Neural crest cell (in vitro differentiated cells): Measurements from ENCODE around the gene DGCR2. TPM values are rescaled to one million over a fixed set of nuclear protein-coding genes. Genes with fewer than 3 reads are reported as not detected.

Source experiments
- DNase-seq: peaks from one replicate; pipeline ENCODE4 v3.0.0; 2021; ENCODE audit warnings: low read depth, mixed read lengths, low spot score
- H3K27ac Mint-ChIP-seq: one replicate; pipeline ENCODE4 v1.8.0; 2021; ENCODE audit warnings: mild to moderate bottlenecking, mixed read lengths; ENCODE audit not compliant: unreplicated experiment
- H3K27me3 Mint-ChIP-seq: 2 replicates; pipeline ENCODE4 v1.8.0; 2021; ENCODE audit warnings: low read depth, mild to moderate bottlenecking, mixed read lengths
- H3K36me3 Mint-ChIP-seq: 2 replicates; pipeline ENCODE4 v1.8.0; 2021; ENCODE audit warnings: low read depth, mild to moderate bottlenecking, mixed read lengths
- H3K4me1 Mint-ChIP-seq: 2 replicates; pipeline ENCODE4 v1.8.0; 2021; ENCODE audit warnings: mixed read lengths
- H3K4me3 Mint-ChIP-seq: one replicate; pipeline ENCODE4 v1.8.0; 2021; ENCODE audit warnings: mild to moderate bottlenecking, mixed read lengths
- H3K9me3 Mint-ChIP-seq: 2 replicates; pipeline ENCODE4 v1.8.0; 2021; ENCODE audit warnings: mixed read lengths
- CTCF ChIP-seq: fragments of 200-600 bp; sonication (generic); conservative IDR thresholded peaks from 2 replicates; pipeline ENCODE4 v1.5.0; 2021; ENCODE audit warnings: antibody characterized with exemption, mild to moderate bottlenecking
- total RNA-seq: library from RNA; stranded (reverse); gene quantifications from 2 replicates; pipeline ENCODE4 v1.2.1, GENCODE V29; 2021

The DGCR2 gene
- total RNA-seq, 1 donor from 2014 or later = 91.6 TPM

DNA sequence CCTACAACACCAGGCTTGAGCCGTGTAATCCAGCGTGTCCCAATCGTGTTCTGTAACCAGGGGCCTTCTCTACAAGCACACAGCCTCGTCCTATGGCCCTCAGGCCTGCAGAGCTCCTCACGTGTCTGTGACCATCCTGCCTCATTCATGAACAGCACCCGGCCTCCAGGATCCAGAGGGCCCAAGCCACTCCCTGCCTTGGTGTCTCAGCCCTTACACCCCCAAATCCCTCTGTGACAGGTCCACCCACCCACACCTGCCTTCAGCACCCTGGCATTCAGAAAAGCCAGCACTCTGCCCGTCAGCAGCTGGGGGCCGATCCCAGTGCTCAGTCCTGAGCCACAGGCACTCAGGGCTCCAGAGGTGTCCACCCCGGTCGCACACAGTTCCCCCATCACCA lies 14.7 kb upstream of the DGCR2 start:
- Mint-ChIP-seq H3K4me1 (no peaks in the 10 kb centered on the region), H3K27ac (no peak overlapping the region), H3K4me3 (no peak overlapping the region), H3K36me3 (peaks cover 11% of the 10 kb centered on the region), H3K9me3 (no peaks in the 10 kb centered on the region), H3K27me3 (no peaks in the 10 kb centered on the region)
- no peak for TF ChIP-seq CTCF
- DNase-seq = no peak

DNA sequence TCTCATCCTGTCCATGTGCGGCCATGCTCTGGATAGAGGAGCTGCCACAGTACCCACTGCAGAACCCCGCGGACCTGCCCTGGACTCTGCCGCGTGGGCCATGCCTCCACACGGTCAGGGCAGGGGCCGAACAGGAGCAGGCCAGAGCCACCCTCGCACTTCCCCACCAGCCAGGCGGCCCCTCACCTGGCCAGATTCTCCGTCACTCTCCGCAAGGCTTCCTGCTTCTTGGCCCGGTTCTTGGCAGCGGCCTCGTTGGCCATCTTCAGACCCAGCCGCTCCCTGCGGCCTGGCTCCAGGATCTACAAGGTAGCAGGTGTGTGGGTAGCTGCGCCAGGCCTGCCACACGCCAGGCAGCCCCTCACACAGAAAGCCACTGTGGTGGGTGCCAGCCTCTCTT lies 12.7 kb upstream of the DGCR2 start:
- Mint-ChIP-seq H3K4me3 (no peak overlapping the region), H3K36me3 (peaks cover 11% of the 10 kb centered on the region), H3K9me3 (no peaks in the 10 kb centered on the region), H3K27me3 (no peaks in the 10 kb centered on the region), H3K27ac (no peak overlapping the region), H3K4me1 (no peaks in the 10 kb centered on the region)
- TF ChIP-seq CTCF = no peak
- no peak for DNase-seq

DNA sequence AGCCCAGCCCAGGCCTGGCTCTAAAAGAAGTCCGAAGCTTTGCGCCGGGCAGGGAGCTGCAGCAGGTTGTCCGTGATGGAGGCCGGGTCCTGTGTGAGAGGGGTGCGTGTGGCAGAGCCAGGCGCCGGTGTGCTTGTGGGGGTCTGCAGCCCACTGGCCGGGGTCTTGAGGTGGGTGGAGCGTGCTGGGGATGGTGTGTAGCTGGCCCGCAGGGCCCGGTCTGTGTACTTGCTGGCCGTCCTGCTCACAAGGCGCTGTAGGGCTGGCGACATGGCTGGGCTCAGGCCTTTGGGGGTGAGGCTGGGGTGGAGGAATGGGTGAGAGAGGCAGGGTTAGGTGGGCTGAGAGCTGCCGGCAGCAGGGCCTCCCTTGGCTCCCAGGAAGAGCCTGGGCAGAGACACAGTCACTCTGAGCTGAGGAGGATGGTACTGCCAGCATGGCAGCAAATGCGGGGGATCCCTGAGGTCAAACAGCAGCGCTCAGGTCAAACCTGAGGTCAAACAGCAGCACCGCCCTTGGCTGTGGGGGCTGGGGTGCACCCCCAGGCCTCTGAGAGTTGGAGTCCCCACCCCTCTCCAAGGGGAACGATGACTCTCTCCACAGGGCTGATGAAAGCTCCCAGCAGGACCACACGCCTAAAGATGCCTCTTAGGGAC lies 12.1 kb upstream of the DGCR2 start:
- peaks cover 11% of the 10 kb centered on the region for H3K36me3 Mint-ChIP-seq
- no peak overlapping the region for H3K4me3 Mint-ChIP-seq
- H3K27ac Mint-ChIP-seq = no peak overlapping the region
- no peak for TF ChIP-seq CTCF
- no peaks in the 10 kb centered on the region for H3K27me3 Mint-ChIP-seq
- H3K9me3 Mint-ChIP-seq = no peaks in the 10 kb centered on the region
- H3K4me1 Mint-ChIP-seq = no peaks in the 10 kb centered on the region
- no peak for DNase-seq

- Mint-ChIP-seq H3K9me3 (no peaks in the 10 kb centered on the region), H3K27me3 (no peaks in the 10 kb centered on the region), H3K27ac (no peak overlapping the region), H3K4me3 (no peak overlapping the region), H3K36me3 (peaks cover 11% of the 10 kb centered on the region), H3K4me1 (no peaks in the 10 kb centered on the region)
- no peak for TF ChIP-seq CTCF
- no peak for DNase-seq
Observed at GRCh38 chr22:19133561-19133960, 11.3 kb upstream of the DGCR2 start.

DNA sequence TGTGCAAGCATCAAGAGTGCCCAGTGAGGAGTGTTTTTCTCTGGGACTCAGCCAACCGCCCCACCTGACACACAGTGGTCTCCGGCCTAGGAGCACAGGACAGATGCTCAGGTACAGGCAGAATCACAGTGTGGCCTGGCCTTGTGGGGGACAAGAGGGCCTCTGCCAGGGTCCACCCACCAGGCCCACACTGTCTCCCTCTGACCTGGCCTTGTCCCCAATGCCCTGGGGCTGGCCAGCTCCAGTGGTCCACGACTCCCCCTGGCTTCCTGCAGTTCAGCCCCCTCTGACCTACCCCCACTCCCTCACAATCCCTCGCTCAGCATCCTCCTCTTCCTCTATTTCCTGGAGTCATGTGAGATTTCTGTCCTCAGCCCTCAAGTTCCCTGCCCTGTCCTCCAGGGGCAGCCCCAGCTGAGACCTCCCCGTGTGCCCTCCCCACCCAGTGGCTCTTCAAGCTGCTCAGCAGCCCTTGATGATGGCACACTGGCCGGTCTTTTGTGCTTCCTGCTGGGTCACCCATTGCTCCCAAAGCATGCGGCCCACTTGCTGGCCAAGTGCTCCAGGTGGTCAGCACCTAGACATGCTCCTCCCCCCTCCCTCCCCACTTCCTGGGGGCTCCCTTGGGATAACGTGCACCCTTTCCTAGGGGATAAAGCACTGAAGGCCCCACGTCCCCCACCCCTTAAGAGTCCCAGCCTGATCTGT lies 10.6 kb upstream of the DGCR2 start:
- no peak overlapping the region for H3K4me3 Mint-ChIP-seq
- H3K4me1 Mint-ChIP-seq = no peaks in the 10 kb centered on the region
- peaks cover 11% of the 10 kb centered on the region for H3K36me3 Mint-ChIP-seq
- H3K27ac Mint-ChIP-seq = no peak overlapping the region
- DNase-seq = no peak
- TF ChIP-seq CTCF = no peak
- H3K9me3 Mint-ChIP-seq = no peaks in the 10 kb centered on the region
- H3K27me3 Mint-ChIP-seq = no peaks in the 10 kb centered on the region
